WI38 (cell line): ENCODE measurements around the gene TET3.

Experiments
- H3K4me3 ChIP-seq: 2 replicates; pipeline ENCODE4 v1.5.1; 2011; ENCODE audit warnings: low read depth, mild to moderate bottlenecking, control low read depth, low read length
- TF ChIP-seq, protein P1 (sequence below): IDR thresholded peaks from 2 replicates; pipeline ENCODE4 v1.5.1; 2012; ENCODE audit warnings: low read depth, mild to moderate bottlenecking, control low read depth, low read length

TET3 gene

DNA sequence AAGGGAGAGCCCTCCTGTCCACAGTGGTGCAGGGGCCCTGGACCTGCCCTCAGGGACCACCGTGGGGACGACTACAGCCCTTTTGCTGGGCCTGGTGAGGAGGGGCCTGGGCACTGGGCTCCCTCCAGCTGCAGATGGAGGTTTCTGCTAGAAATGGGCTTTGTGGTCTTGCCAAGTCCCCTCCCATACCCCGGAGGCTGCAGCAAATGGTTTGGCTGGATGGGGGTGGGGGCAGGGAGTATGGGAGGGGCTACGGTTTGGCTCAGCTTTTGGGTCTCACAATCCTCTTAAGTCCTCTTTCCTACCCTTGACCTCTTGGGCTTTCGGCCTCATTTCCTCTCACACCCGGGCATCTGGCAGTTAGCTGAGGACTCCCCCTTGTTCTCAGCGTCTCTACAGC, 21.7 kb downstream of the TET3 start:
- no peak overlapping the region for H3K4me3 ChIP-seq
- TF ChIP-seq, protein P1, sequence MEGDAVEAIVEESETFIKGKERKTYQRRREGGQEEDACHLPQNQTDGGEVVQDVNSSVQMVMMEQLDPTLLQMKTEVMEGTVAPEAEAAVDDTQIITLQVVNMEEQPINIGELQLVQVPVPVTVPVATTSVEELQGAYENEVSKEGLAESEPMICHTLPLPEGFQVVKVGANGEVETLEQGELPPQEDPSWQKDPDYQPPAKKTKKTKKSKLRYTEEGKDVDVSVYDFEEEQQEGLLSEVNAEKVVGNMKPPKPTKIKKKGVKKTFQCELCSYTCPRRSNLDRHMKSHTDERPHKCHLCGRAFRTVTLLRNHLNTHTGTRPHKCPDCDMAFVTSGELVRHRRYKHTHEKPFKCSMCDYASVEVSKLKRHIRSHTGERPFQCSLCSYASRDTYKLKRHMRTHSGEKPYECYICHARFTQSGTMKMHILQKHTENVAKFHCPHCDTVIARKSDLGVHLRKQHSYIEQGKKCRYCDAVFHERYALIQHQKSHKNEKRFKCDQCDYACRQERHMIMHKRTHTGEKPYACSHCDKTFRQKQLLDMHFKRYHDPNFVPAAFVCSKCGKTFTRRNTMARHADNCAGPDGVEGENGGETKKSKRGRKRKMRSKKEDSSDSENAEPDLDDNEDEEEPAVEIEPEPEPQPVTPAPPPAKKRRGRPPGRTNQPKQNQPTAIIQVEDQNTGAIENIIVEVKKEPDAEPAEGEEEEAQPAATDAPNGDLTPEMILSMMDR: no peak

DNA sequence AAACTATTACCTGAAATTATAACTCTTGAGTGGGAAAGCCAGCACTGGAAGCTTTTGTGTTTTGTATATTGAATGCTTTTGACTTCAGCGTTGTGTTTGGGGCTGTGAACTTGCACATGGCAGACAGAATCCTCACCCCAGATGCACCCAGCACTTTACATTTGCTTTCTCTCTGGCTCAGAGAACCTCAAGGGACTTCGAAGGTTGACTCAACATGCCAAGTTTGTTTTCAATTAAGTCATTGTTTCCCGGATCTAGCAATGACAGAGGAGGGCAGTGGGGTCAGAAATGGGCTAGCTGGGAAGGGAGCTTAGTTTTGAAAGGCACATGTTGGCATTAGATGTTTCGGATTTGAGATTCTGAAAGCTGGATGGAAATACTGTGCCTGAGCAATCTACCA, 22.4 kb downstream of the TET3 start:
- no peak overlapping the region for H3K4me3 ChIP-seq
- TF ChIP-seq, protein P1: no peak

DNA sequence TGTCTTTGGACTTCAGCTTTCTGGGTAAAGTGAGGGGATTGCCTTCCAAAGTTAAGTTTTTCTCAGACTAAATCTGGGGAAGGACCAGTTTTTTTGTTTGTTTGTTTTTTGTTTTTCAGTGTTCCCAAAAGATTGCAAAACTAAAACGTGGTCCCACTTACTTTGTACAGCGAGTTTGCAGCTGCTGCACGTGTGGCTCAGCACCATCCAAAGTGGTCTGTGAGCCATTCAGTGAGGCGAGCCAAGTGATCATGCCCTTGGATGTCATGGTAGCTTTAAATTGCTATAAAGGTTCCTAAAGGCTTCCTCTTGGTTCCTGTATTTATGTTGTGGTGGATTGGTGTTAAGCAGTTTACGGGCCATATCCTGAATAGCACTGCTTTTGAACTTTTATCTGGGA, 23.0 kb downstream of the TET3 start:
- TF ChIP-seq, protein P1: no peak
- H3K4me3 ChIP-seq: no peak overlapping the region

DNA sequence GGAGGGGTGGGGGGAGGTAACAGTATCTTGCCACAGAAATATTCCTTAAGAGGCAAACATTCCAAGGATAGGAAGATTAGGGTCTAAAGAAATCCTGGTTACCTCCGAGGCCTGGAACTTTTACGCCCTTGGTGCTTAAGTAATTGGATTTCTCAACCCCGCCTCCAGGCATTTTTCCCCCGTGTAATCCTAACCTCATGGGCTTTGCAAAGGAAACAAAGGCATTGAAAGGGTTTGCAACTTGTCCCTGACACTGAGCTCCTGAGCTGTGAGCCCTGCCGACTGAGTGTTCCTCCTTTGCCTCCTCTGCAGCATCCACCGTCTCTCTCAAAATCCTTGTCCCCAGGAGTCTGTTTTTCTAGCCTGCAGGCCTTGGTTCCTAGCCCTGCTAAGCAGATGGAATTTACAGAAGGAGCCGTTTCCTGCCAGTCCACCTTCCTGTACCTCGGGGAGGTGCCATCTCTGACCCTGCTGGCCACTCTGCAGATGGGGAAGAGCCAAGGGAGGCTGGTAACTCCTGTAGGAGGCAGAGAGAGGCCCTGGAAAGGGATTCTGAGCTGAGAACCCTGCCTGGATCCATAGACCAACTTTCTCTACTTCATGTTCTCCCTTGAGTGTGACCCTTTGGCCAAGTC, 24.2 kb downstream of the TET3 start:
- TF ChIP-seq, protein P1: no peak
- no peak overlapping the region for H3K4me3 ChIP-seq

DNA sequence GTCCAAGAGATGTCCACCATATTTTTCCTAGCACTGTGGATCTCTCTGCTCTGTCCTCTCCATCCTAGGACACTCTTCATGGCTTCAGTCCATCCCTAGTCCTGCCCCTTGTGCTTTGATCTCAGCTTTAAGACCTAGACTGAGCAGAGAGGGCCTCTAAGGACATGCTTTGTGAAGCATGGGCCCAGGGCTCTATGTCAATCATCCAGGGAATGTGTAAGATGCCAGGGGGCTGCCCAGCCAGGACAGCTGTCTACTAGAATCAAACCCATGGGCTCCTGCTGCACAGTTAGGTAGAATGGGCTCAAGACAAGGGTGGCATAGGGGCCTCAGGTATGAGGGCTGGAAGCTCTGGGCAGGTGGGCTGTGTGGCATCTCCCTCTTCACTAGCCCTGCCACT, 24.9 kb downstream of the TET3 start:
- H3K4me3 ChIP-seq: no peak overlapping the region

DNA sequence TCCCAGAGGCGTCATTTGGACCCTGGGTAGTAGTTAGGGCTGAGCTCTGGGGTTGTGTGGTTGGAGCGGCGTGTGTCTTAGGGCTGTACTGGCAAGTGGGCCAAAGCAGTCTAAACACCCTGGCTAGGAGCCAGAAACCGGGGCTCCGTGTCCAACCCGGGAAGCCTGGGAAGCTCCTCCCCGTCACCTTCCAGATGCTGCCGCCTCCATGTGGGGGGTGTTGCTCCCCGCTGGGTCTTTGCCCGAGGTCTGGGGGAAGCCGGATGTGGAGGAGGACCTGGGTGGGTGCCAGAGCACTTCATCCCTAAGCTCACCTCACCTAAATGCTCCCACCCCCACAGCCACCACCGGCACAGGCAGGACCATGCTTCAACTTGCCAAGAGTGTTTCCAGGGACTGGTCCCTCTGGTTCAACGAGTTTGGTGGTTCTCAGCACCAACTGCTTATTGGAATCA, 25.4 kb downstream of the TET3 start:
- TF ChIP-seq, protein P1: no peak
- no peak overlapping the region for H3K4me3 ChIP-seq

More for the DNA sequence above, 24.9 kb downstream of the TET3 start:
- TF ChIP-seq, protein P1: no peak

DNA sequence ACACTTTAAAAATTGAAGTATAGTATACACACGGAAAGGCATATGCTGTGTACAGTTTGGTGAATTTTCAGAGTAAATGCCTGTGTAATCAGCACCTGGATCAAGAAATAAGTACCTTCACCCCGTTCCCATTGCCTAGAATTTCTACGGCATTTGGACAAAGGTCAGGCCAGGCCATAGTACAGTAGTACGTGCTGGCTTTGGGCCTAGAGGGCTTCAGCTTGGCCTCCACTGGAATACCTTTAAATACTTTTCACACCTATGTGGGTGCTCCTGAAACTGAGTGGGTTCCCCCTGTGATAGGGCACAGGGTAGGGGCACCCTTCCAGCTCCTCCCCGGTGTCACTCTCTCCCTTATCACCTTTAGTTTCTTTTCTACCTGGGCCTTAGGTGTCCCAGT, 26.5 kb downstream of the TET3 start:
- H3K4me3 ChIP-seq: no peak overlapping the region
- TF ChIP-seq, protein P1: no peak
